ENCODE measurements around the gene ZNF532. TPM values are rescaled to one million over a fixed set of nuclear protein-coding genes. Genes with fewer than 3 reads are reported as not detected.

The ZNF532 gene
- total RNA-seq, 1 donor from 2014 or later, result 84.8 TPM

GRCh38 chr18:58934933-58935577, 70.4 kb downstream of the ZNF532 start:
- DNase-seq (ENCODE audit: extremely low read depth, low read depth, low spot score), result no peak

GRCh38 chr18:58937071-58937886, 72.6 kb downstream of the ZNF532 start:
- peak; percentile 75 for DNase-seq (ENCODE audit: extremely low read depth, low read depth, low spot score)

- DNase-seq (ENCODE audit: extremely low read depth, low read depth, low spot score), result no peak
Measured at GRCh38 chr18:58937887-58938267, 73.2 kb downstream of the ZNF532 start.

GRCh38 chr18:58941426-58942099, 76.9 kb downstream of the ZNF532 start:
- DNase-seq (ENCODE audit: extremely low read depth, low read depth, low spot score), result no peak

- DNase-seq (ENCODE audit: extremely low read depth, low read depth, low spot score), result no peak
Measured at GRCh38 chr18:58943896-58944295, 79.2 kb downstream of the ZNF532 start.

- no peak for DNase-seq (ENCODE audit: extremely low read depth, low read depth, low spot score)
Measured at GRCh38 chr18:58947136-58947732, 82.6 kb downstream of the ZNF532 start.

- no peak for DNase-seq (ENCODE audit: extremely low read depth, low read depth, low spot score)
Measured at GRCh38 chr18:58949031-58949430, 84.4 kb downstream of the ZNF532 start.

GRCh38 chr18:58951986-58952702, 87.5 kb downstream of the ZNF532 start:
- no peak for DNase-seq (ENCODE audit: extremely low read depth, low read depth, low spot score)

- DNase-seq (ENCODE audit: extremely low read depth, low read depth, low spot score), result no peak
Measured at GRCh38 chr18:58952858-58953257, 88.2 kb downstream of the ZNF532 start.

GRCh38 chr18:58953627-58954026, 89.0 kb downstream of the ZNF532 start:
- no peak for DNase-seq (ENCODE audit: extremely low read depth, low read depth, low spot score)

GRCh38 chr18:58955001-58955400, 90.3 kb downstream of the ZNF532 start:
- DNase-seq (ENCODE audit: extremely low read depth, low read depth, low spot score), result no peak

- no peak for DNase-seq (ENCODE audit: extremely low read depth, low read depth, low spot score)
Measured at GRCh38 chr18:58955738-58956137, 91.1 kb downstream of the ZNF532 start.

- DNase-seq (ENCODE audit: extremely low read depth, low read depth, low spot score), result no peak
Measured at GRCh38 chr18:58958628-58959027, 94.0 kb downstream of the ZNF532 start.

- DNase-seq (ENCODE audit: extremely low read depth, low read depth, low spot score), result no peak
Measured at GRCh38 chr18:58960508-58960907, 95.8 kb downstream of the ZNF532 start.

- DNase-seq (ENCODE audit: extremely low read depth, low read depth, low spot score), result no peak
Measured at GRCh38 chr18:58960946-58961722, 96.5 kb downstream of the ZNF532 start.

- DNase-seq (ENCODE audit: extremely low read depth, low read depth, low spot score), result no peak
Measured at GRCh38 chr18:58962336-58962735, 97.7 kb downstream of the ZNF532 start.

GRCh38 chr18:58965291-58966004, 100.8 kb downstream of the ZNF532 start:
- no peak for DNase-seq (ENCODE audit: extremely low read depth, low read depth, low spot score)

- DNase-seq (ENCODE audit: extremely low read depth, low read depth, low spot score), result no peak
Measured at GRCh38 chr18:58966005-58966677, 101.5 kb downstream of the ZNF532 start.

GRCh38 chr18:58966704-58967103, 102.0 kb downstream of the ZNF532 start:
- no peak for DNase-seq (ENCODE audit: extremely low read depth, low read depth, low spot score)

All from glomerular endothelial cell (primary cell).